Effector CD4-positive, alpha-beta T cell (primary cell): ENCODE results near the gene SCN7A. TPM values are rescaled to one million over a fixed set of nuclear protein-coding genes. Genes with fewer than 3 reads are reported as not detected.
"Not testable (repeated sequence)": the region's sequence is repeated elsewhere in the genome, so short reads cannot be mapped to it uniquely, and the experiment has no call there.

Source experiments
- DNase-seq: peaks from one replicate; pipeline ENCODE4 v3.0.0-alpha.2; 2020
- total RNA-seq: gene quantifications from one replicate; lab custom pipeline; 2026; lab: John Stamatoyannopoulos, UW

SCN7A gene
- not detected for total RNA-seq

- DNase-seq, result no peak
Measured at GRCh38 chr2:166494140-166494624, at the start of gene SCN7A. Gene SCN7A (minus strand): TSS chr2:166494249. CDS start chr2:166477696, 16,553 bp downstream.

GRCh38 chr2:166539340-166540162, 45.5 kb upstream of the SCN7A start:
- no peak for DNase-seq

- no peak for DNase-seq
Measured at GRCh38 chr2:166536111-166536510, 42.1 kb upstream of the SCN7A start.

GRCh38 chr2:166521155-166521554, 27.1 kb upstream of the SCN7A start:
- no peak for DNase-seq

- DNase-seq, result no peak
Measured at GRCh38 chr2:166520604-166521003, 26.6 kb upstream of the SCN7A start.

GRCh38 chr2:166519391-166519962, 25.4 kb upstream of the SCN7A start:
- no peak for DNase-seq

GRCh38 chr2:166518634-166519390, 24.8 kb upstream of the SCN7A start:
- no peak for DNase-seq

- DNase-seq, result no peak
Measured at GRCh38 chr2:166517533-166518061, 23.5 kb upstream of the SCN7A start.

GRCh38 chr2:166516712-166517303, 22.8 kb upstream of the SCN7A start:
- no peak for DNase-seq

GRCh38 chr2:166513952-166514351, 19.9 kb upstream of the SCN7A start:
- no peak for DNase-seq

GRCh38 chr2:166499281-166499680, 5.2 kb upstream of the SCN7A start:
- DNase-seq, result no peak

- DNase-seq, result no peak
Measured at GRCh38 chr2:166491461-166491860, 2.6 kb downstream of the SCN7A start.

GRCh38 chr2:166487171-166487570, 6.9 kb downstream of the SCN7A start:
- no peak for DNase-seq

- no peak for DNase-seq
Measured at GRCh38 chr2:166485558-166486178, 8.4 kb downstream of the SCN7A start.

- no peak for DNase-seq
Measured at GRCh38 chr2:166472332-166472731, 21.7 kb downstream of the SCN7A start.

- DNase-seq, result no peak
Measured at GRCh38 chr2:166468124-166469024, 25.7 kb downstream of the SCN7A start.

- DNase-seq, result no peak
Measured at GRCh38 chr2:166464187-166464586, 29.9 kb downstream of the SCN7A start.

GRCh38 chr2:166463640-166464039, 30.4 kb downstream of the SCN7A start:
- DNase-seq, result no peak

- no peak for DNase-seq
Measured at GRCh38 chr2:166458674-166459073, 35.4 kb downstream of the SCN7A start.

GRCh38 chr2:166455823-166456222, 38.2 kb downstream of the SCN7A start:
- not testable (repeated sequence) for DNase-seq

- no peak for DNase-seq
Measured at GRCh38 chr2:166454006-166454595, 39.9 kb downstream of the SCN7A start.
